Sigmoid colon (tissue), 7 donors: Measurements from ENCODE around the gene NPHP4. TPM values are rescaled to one million over a fixed set of nuclear protein-coding genes. Genes with fewer than 3 reads are reported as not detected.

Source experiments
- DNase-seq: peaks from one replicate; pipeline ENCODE4 v3.0.0-alpha.2; 2019
- H3K27ac ChIP-seq, 4 donors: fragments of 200-600 bp; sonication (generic); one replicate each; pipeline ENCODE4 v1.5.1; 2016 to 2019; ENCODE audit warnings: mild to moderate bottlenecking in 1 of 4
- H3K27me3 ChIP-seq, 3 donors: fragments of 200-600 bp; sonication (generic); one replicate each; pipeline ENCODE4 v1.5.1; 2019; ENCODE audit warnings: mild to moderate bottlenecking in 1 of 3
- H3K36me3 ChIP-seq, 4 donors: fragments of 200-600 bp; sonication (generic); one replicate each; pipeline ENCODE4 v1.5.1; 2016 to 2019
- H3K4me1 ChIP-seq, 4 donors: fragments of 200-600 bp; sonication (generic); one replicate each; pipeline ENCODE4 v1.5.1; 2017 to 2019
- H3K4me3 ChIP-seq, 4 donors: fragments of 200-600 bp; sonication (generic); one replicate each; pipeline ENCODE4 v1.5.1; 2017 to 2019; ENCODE audit warnings: mild to moderate bottlenecking in 2 of 4, moderate library complexity in 1 of 4
- H3K9me3 ChIP-seq, 4 donors: fragments of 200-600 bp in 3 of 4; sonication (generic) in 3 of 4; one replicate each; pipeline versions ENCODE4 v1.5.1 to v1.6.1; 2013 to 2019
- CTCF ChIP-seq, 4 experiments: fragments of 450-650 bp in 3 of 4; fragments of 200-600 bp in 1 of 4; IDR thresholded peaks; one replicate each; pipeline ENCODE4 v1.5.1; 2016 to 2019; ENCODE audit warnings: antibody characterized with exemption in 4 of 4, mild to moderate bottlenecking in 3 of 4, moderate library complexity in 2 of 4
- EP300 ChIP-seq, 4 donors: sonication (generic); formaldehyde crosslinking; IDR thresholded peaks; one replicate each; pipeline ENCODE4 v1.6.1; 2017; ENCODE audit warnings: antibody characterized with exemption in 4 of 4
- POLR2A ChIP-seq, 2 donors: fragments of 450-650 bp; IDR thresholded peaks; one replicate each; pipeline ENCODE4 v1.6.1; 2016; ENCODE audit warnings: antibody characterized with exemption in 2 of 2, mild to moderate bottlenecking in 2 of 2, moderate library complexity in 2 of 2
- POLR2AphosphoS5 ChIP-seq, 4 donors: sonication (generic); formaldehyde crosslinking; IDR thresholded peaks; one replicate each; pipeline ENCODE4 v1.6.1; 2017; ENCODE audit warnings: antibody characterized with exemption in 4 of 4
- WGBS, 2 donors: extraction: QIAGEN DNeasy Blood & Tissue Kit; methylation state at CpG; one replicate each; pipeline ENCODE4 v1.1.7; 2013; 5-methylcytosine and 5-hydroxymethylcytosine counted together
- intact Hi-C: fragments of 100-400 bp; cut with DNase I; formaldehyde crosslinking; loops from one replicate; pipeline ENCODE4 v1.15.1; 2023
- polyA plus RNA-seq, 3 donors: library from polyadenylated mRNA; stranded (reverse); fragments of 200-250 nt; gene quantifications; one replicate each; pipeline ENCODE4 v1.2.3, GENCODE V29; 2013
- total RNA-seq, 4 donors: library from RNA; depleted of rRNA; stranded (reverse); fragments of >200 nt; gene quantifications; one replicate each; pipeline ENCODE4 v1.1.0, GENCODE V29; 2016
- donor health status: healthy with polysubstance abuse.
- donor health status: Bipolar disorder and iron deficiency.
- donor health status: healthy.

The NPHP4 gene
- total and polyA plus RNA-seq, 7 donors, result 0.60 to 12.2 (median 5.7) TPM

GRCh38 chr1:5868931-5869500, 123.2 kb downstream of the NPHP4 start:
- H3K36me3 ChIP-seq, result peaks cover 0 to 51% (median 8%) of the 10 kb centered on the region in 4 donors
- WGBS, 2 donors, result 88 to 99% methylated on average over 6 of the region's 6 CpGs
- no peak for TF ChIP-seq CTCF (IDR thresholded peaks at IDR 0.05)
- no peak for TF ChIP-seq POLR2A (IDR thresholded peaks at IDR 0.05)
- no peak for TF ChIP-seq POLR2AphosphoS5 (IDR thresholded peaks at IDR 0.05)
- no peak for TF ChIP-seq EP300 (IDR thresholded peaks at IDR 0.05)
- H3K4me3 ChIP-seq, result no peak overlapping the region
- no peaks in the 10 kb centered on the region for H3K27me3 ChIP-seq
- no peak for DNase-seq
- H3K4me1 ChIP-seq, result no peaks in the 10 kb centered on the region
- intact Hi-C loops, result no loop called here
- no peaks in the 10 kb centered on the region for H3K9me3 ChIP-seq
- no peak overlapping the region for H3K27ac ChIP-seq

- intact Hi-C loops, result no loop called here
- TF ChIP-seq POLR2AphosphoS5 (IDR thresholded peaks at IDR 0.05) (no peak), CTCF (IDR thresholded peaks at IDR 0.05) (no peak), EP300 (IDR thresholded peaks at IDR 0.05) (no peak), POLR2A (IDR thresholded peaks at IDR 0.05) (no peak)
- H3K27ac ChIP-seq, result no peak overlapping the region
- H3K9me3 ChIP-seq, result no peaks in the 10 kb centered on the region
- no peak for DNase-seq
- H3K4me3 ChIP-seq, result no peak overlapping the region
- peaks cover 0 to 44% (median 2%) of the 10 kb centered on the region in 4 donors for H3K36me3 ChIP-seq
- no peaks in the 10 kb centered on the region for H3K4me1 ChIP-seq
- WGBS, 2 donors, result 92 to 95% methylated on average over 7 of the region's 7 CpGs
- no peaks in the 10 kb centered on the region for H3K27me3 ChIP-seq
Observed at GRCh38 chr1:5865774-5866173, 126.5 kb downstream of the NPHP4 start.

- DNase-seq, result no peak
- no peak for TF ChIP-seq EP300 (IDR thresholded peaks at IDR 0.05)
- TF ChIP-seq POLR2AphosphoS5 (IDR thresholded peaks at IDR 0.05), result no peak
- no peak for TF ChIP-seq CTCF (IDR thresholded peaks at IDR 0.05)
- TF ChIP-seq POLR2A (IDR thresholded peaks at IDR 0.05), result no peak
- no peaks in the 10 kb centered on the region for H3K9me3 ChIP-seq
- H3K27me3 ChIP-seq, result no peaks in the 10 kb centered on the region
- H3K4me3 ChIP-seq, result no peak overlapping the region
- no peak overlapping the region for H3K27ac ChIP-seq
- H3K36me3 ChIP-seq, result peaks cover 0 to 39% (median 2%) of the 10 kb centered on the region in 4 donors
- H3K4me1 ChIP-seq, result no peaks in the 10 kb centered on the region
- 91 to 96% methylated on average over 16 of the region's 16 CpGs for WGBS, 2 donors
- intact Hi-C loops, result no loop called here
Observed at GRCh38 chr1:5865056-5865455, 127.2 kb downstream of the NPHP4 start.

- intact Hi-C loops, result no loop called here
- Histone ChIP-seq H3K4me1 (no peaks in the 10 kb centered on the region), H3K27ac (no peak overlapping the region), H3K4me3 (no peak overlapping the region), H3K9me3 (no peaks in the 10 kb centered on the region), H3K36me3 (peaks cover 0 to 39% (median 2%) of the 10 kb centered on the region in 4 donors), H3K27me3 (no peaks in the 10 kb centered on the region)
- WGBS, 2 donors, result 95% methylated on average over 16 of the region's 16 CpGs
- no peak for DNase-seq
- TF ChIP-seq POLR2AphosphoS5 (IDR thresholded peaks at IDR 0.05), result no peak
- no peak for TF ChIP-seq POLR2A (IDR thresholded peaks at IDR 0.05)
- TF ChIP-seq CTCF (IDR thresholded peaks at IDR 0.05), result no peak
- TF ChIP-seq EP300 (IDR thresholded peaks at IDR 0.05), result no peak
Observed at GRCh38 chr1:5864256-5864655, 128.0 kb downstream of the NPHP4 start.

- WGBS, 2 donors, result 95 to 96% methylated on average over 17 of the region's 17 CpGs
- Histone ChIP-seq H3K27me3 (no peaks in the 10 kb centered on the region), H3K36me3 (peaks cover 0 to 39% (median 2%) of the 10 kb centered on the region in 4 donors), H3K4me1 (no peaks in the 10 kb centered on the region), H3K4me3 (no peak overlapping the region), H3K27ac (no peak overlapping the region), H3K9me3 (no peaks in the 10 kb centered on the region)
- TF ChIP-seq POLR2A (IDR thresholded peaks at IDR 0.05), result no peak
- no peak for TF ChIP-seq EP300 (IDR thresholded peaks at IDR 0.05)
- TF ChIP-seq POLR2AphosphoS5 (IDR thresholded peaks at IDR 0.05), result no peak
- TF ChIP-seq CTCF (IDR thresholded peaks at IDR 0.05), result no peak
- intact Hi-C loops, result no loop called here
- DNase-seq, result no peak
Observed at GRCh38 chr1:5863238-5863637, 129.0 kb downstream of the NPHP4 start.
